ENCODE results near the gene RLBP1. TPM values are rescaled to one million over a fixed set of nuclear protein-coding genes. Genes with fewer than 3 reads are reported as not detected.

The RLBP1 gene
- total RNA-seq, 1 donor from 2014 or later: not detected

- H3K27ac Mint-ChIP-seq (ENCODE audit: unreplicated experiment): no peak overlapping the region
- no peaks in the 10 kb centered on the region for H3K27me3 Mint-ChIP-seq (ENCODE audit: unreplicated experiment)
- no peak for DNase-seq
- no peak for TF ChIP-seq CTCF (IDR thresholded peaks at IDR 0.05; ENCODE audit: partially characterized antibody, unreplicated experiment)
- peaks cover 8% of the 10 kb centered on the region for H3K4me1 Mint-ChIP-seq (ENCODE audit: low read depth, unreplicated experiment)
- no peaks in the 10 kb centered on the region for H3K9me3 Mint-ChIP-seq (ENCODE audit: unreplicated experiment)
- no peaks in the 10 kb centered on the region for H3K36me3 Mint-ChIP-seq (ENCODE audit: unreplicated experiment)
- no peak overlapping the region for H3K4me3 Mint-ChIP-seq (ENCODE audit: unreplicated experiment)
These were observed 25.1 kb downstream of the RLBP1 start for GRCh38 chr15:89196241-89196640.

GRCh38 chr15:89195836-89196235 lies 25.5 kb downstream of the RLBP1 start:
- Mint-ChIP-seq H3K27me3 (ENCODE audit: unreplicated experiment) (no peaks in the 10 kb centered on the region), H3K36me3 (ENCODE audit: unreplicated experiment) (no peaks in the 10 kb centered on the region), H3K4me1 (ENCODE audit: low read depth, unreplicated experiment) (peaks cover 8% of the 10 kb centered on the region), H3K27ac (ENCODE audit: unreplicated experiment) (no peak overlapping the region), H3K9me3 (ENCODE audit: unreplicated experiment) (no peaks in the 10 kb centered on the region), H3K4me3 (ENCODE audit: unreplicated experiment) (no peak overlapping the region)
- DNase-seq: no peak
- no peak for TF ChIP-seq CTCF (IDR thresholded peaks at IDR 0.05; ENCODE audit: partially characterized antibody, unreplicated experiment)

GRCh38 chr15:89194608-89195007 lies 26.8 kb downstream of the RLBP1 start:
- H3K4me1 Mint-ChIP-seq (ENCODE audit: low read depth, unreplicated experiment): peaks cover 7% of the 10 kb centered on the region
- TF ChIP-seq CTCF (IDR thresholded peaks at IDR 0.05; ENCODE audit: partially characterized antibody, unreplicated experiment): no peak

GRCh38 chr15:89192766-89193165 lies 28.6 kb downstream of the RLBP1 start:
- no peaks in the 10 kb centered on the region for H3K9me3 Mint-ChIP-seq (ENCODE audit: unreplicated experiment)
- DNase-seq: no peak
- TF ChIP-seq CTCF (IDR thresholded peaks at IDR 0.05; ENCODE audit: partially characterized antibody, unreplicated experiment): no peak
- peaks cover 4% of the 10 kb centered on the region for H3K4me1 Mint-ChIP-seq (ENCODE audit: low read depth, unreplicated experiment)
- no peaks in the 10 kb centered on the region for H3K27me3 Mint-ChIP-seq (ENCODE audit: unreplicated experiment)
- no peak overlapping the region for H3K27ac Mint-ChIP-seq (ENCODE audit: unreplicated experiment)
- H3K4me3 Mint-ChIP-seq (ENCODE audit: unreplicated experiment): no peak overlapping the region
- H3K36me3 Mint-ChIP-seq (ENCODE audit: unreplicated experiment): no peaks in the 10 kb centered on the region

More at GRCh38 chr15:89194608-89195007, 26.8 kb downstream of the RLBP1 start:
- no peak overlapping the region for H3K4me3 Mint-ChIP-seq (ENCODE audit: unreplicated experiment)
- H3K27me3 Mint-ChIP-seq (ENCODE audit: unreplicated experiment): no peaks in the 10 kb centered on the region
- DNase-seq: no peak
- H3K9me3 Mint-ChIP-seq (ENCODE audit: unreplicated experiment): no peaks in the 10 kb centered on the region
- H3K27ac Mint-ChIP-seq (ENCODE audit: unreplicated experiment): no peak overlapping the region
- H3K36me3 Mint-ChIP-seq (ENCODE audit: unreplicated experiment): no peaks in the 10 kb centered on the region

GRCh38 chr15:89192136-89192535 lies 29.2 kb downstream of the RLBP1 start:
- H3K4me3 Mint-ChIP-seq (ENCODE audit: unreplicated experiment): no peak overlapping the region

More at GRCh38 chr15:89192136-89192535, 29.2 kb downstream of the RLBP1 start:
- Mint-ChIP-seq H3K27ac (ENCODE audit: unreplicated experiment) (no peak overlapping the region), H3K36me3 (ENCODE audit: unreplicated experiment) (no peaks in the 10 kb centered on the region), H3K27me3 (ENCODE audit: unreplicated experiment) (no peaks in the 10 kb centered on the region), H3K9me3 (ENCODE audit: unreplicated experiment) (no peaks in the 10 kb centered on the region), H3K4me1 (ENCODE audit: low read depth, unreplicated experiment) (peaks cover 1% of the 10 kb centered on the region)
- no peak for TF ChIP-seq CTCF (IDR thresholded peaks at IDR 0.05; ENCODE audit: partially characterized antibody, unreplicated experiment)
- no peak for DNase-seq
